Sigmoid colon (tissue), 7 donors: ENCODE measurements around the gene ALDH1L2. TPM values are rescaled to one million over a fixed set of nuclear protein-coding genes. Genes with fewer than 3 reads are reported as not detected.
A peak's percentile ranks its signal among the peaks of the same experiment; 100 is the strongest.

Experiments
- DNase-seq: peaks from one replicate; pipeline ENCODE4 v3.0.0-alpha.2; 2019
- H3K27ac ChIP-seq, 4 donors: fragments of 200-600 bp; sonication (generic); one replicate each; pipeline ENCODE4 v1.5.1; 2016 to 2019; ENCODE audit warnings: mild to moderate bottlenecking in 1 of 4
- H3K27me3 ChIP-seq, 3 donors: fragments of 200-600 bp; sonication (generic); one replicate each; pipeline ENCODE4 v1.5.1; 2019; ENCODE audit warnings: mild to moderate bottlenecking in 1 of 3
- H3K36me3 ChIP-seq, 4 donors: fragments of 200-600 bp; sonication (generic); one replicate each; pipeline ENCODE4 v1.5.1; 2016 to 2019
- H3K4me1 ChIP-seq, 4 donors: fragments of 200-600 bp; sonication (generic); one replicate each; pipeline ENCODE4 v1.5.1; 2017 to 2019
- H3K4me3 ChIP-seq, 4 donors: fragments of 200-600 bp; sonication (generic); one replicate each; pipeline ENCODE4 v1.5.1; 2017 to 2019; ENCODE audit warnings: mild to moderate bottlenecking in 2 of 4, moderate library complexity in 1 of 4
- H3K9me3 ChIP-seq, 4 donors: fragments of 200-600 bp in 3 of 4; sonication (generic) in 3 of 4; one replicate each; pipeline versions ENCODE4 v1.5.1 to v1.6.1; 2013 to 2019
- EP300 ChIP-seq, 4 donors: sonication (generic); formaldehyde crosslinking; IDR thresholded peaks; one replicate each; pipeline ENCODE4 v1.6.1; 2017; ENCODE audit warnings: antibody characterized with exemption in 4 of 4
- POLR2A ChIP-seq, 2 donors: fragments of 450-650 bp; IDR thresholded peaks; one replicate each; pipeline ENCODE4 v1.6.1; 2016; ENCODE audit warnings: antibody characterized with exemption in 2 of 2, mild to moderate bottlenecking in 2 of 2, moderate library complexity in 2 of 2
- POLR2AphosphoS5 ChIP-seq, 4 donors: sonication (generic); formaldehyde crosslinking; IDR thresholded peaks; one replicate each; pipeline ENCODE4 v1.6.1; 2017; ENCODE audit warnings: antibody characterized with exemption in 4 of 4
- WGBS, 2 donors: extraction: QIAGEN DNeasy Blood & Tissue Kit; methylation state at CpG; one replicate each; pipeline ENCODE4 v1.1.7; 2013; 5-methylcytosine and 5-hydroxymethylcytosine counted together
- intact Hi-C: fragments of 100-400 bp; cut with DNase I; formaldehyde crosslinking; loops from one replicate; pipeline ENCODE4 v1.15.1; 2023
- polyA plus RNA-seq, 3 donors: library from polyadenylated mRNA; stranded (reverse); fragments of 200-250 nt; gene quantifications; one replicate each; pipeline ENCODE4 v1.2.3, GENCODE V29; 2013
- total RNA-seq, 4 donors: library from RNA; depleted of rRNA; stranded (reverse); fragments of >200 nt; gene quantifications; one replicate each; pipeline ENCODE4 v1.1.0, GENCODE V29; 2016
- TF ChIP-seq, protein P1 (sequence below), 4 experiments: fragments of 450-650 bp in 3 of 4; fragments of 200-600 bp in 1 of 4; IDR thresholded peaks; one replicate each; pipeline ENCODE4 v1.5.1; 2016 to 2019; ENCODE audit warnings: antibody characterized with exemption in 4 of 4, mild to moderate bottlenecking in 3 of 4, moderate library complexity in 2 of 4
- donor health status: healthy with polysubstance abuse.
- donor health status: Bipolar disorder and iron deficiency.
- donor health status: healthy.

ALDH1L2 gene
- total and polyA plus RNA-seq, 7 donors: 0.23 to 13.0 (median 3.1) TPM

DNA sequence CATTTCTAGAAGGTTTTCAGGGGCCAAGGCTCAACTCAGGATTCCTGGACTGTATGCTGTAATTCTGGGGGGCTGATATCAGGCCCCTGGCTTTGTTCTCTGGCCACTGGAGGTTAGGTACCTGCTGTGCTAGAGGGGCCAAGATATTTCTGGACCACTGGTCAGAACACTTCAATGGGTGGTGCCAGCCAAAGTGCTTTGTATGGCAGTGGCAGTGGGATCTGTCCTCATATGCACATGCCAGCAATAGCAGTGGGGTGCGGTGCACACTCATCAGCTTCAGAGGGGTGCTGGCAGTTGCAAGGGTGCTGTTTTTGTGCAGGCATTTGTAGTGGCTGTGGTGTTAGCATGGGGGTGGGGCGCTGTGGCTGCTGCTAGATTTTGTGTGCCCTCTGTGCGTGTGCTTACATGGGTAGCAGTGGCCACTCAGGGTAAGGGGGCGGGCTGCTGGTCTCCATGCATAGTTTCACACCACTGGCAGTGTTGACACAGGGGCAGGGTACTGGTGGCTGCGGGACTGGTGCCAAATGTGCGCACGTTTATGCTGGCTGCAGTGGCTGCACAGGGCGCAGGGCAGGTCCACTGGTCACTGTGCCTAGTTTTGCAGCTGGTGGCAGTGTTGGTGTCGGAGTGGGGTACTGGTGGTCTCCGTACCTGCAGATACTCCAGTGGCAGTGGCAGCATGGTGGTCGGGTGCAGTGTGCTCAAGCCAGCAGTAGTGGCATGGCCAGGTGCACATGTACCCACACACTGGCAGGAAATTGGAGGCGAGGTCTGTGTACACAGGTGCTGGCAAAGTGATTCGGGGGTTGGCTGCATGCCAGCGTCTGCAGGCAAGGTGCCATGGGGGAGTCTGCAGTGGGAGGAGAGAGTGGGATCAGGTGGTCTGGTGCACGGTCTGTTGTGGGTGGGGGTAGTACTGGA is 85.6 kb downstream of the ALDH1L2 start:
- Histone ChIP-seq H3K27me3 (no peaks in the 10 kb centered on the region), H3K4me1 (no peaks in the 10 kb centered on the region), H3K4me3 (no peak overlapping the region), H3K27ac (no peak overlapping the region), H3K36me3 (peaks cover 8 to 82% (median 23%) of the 10 kb centered on the region in 4 donors), H3K9me3 (no peaks in the 10 kb centered on the region)
- 26 to 67% methylated on average over 15 of the region's 15 CpGs for WGBS, 2 donors
- TF ChIP-seq POLR2A (IDR thresholded peaks at IDR 0.05) (no peak), EP300 (IDR thresholded peaks at IDR 0.05) (no peak), POLR2AphosphoS5 (IDR thresholded peaks at IDR 0.05) (no peak)
- TF ChIP-seq, protein P1, sequence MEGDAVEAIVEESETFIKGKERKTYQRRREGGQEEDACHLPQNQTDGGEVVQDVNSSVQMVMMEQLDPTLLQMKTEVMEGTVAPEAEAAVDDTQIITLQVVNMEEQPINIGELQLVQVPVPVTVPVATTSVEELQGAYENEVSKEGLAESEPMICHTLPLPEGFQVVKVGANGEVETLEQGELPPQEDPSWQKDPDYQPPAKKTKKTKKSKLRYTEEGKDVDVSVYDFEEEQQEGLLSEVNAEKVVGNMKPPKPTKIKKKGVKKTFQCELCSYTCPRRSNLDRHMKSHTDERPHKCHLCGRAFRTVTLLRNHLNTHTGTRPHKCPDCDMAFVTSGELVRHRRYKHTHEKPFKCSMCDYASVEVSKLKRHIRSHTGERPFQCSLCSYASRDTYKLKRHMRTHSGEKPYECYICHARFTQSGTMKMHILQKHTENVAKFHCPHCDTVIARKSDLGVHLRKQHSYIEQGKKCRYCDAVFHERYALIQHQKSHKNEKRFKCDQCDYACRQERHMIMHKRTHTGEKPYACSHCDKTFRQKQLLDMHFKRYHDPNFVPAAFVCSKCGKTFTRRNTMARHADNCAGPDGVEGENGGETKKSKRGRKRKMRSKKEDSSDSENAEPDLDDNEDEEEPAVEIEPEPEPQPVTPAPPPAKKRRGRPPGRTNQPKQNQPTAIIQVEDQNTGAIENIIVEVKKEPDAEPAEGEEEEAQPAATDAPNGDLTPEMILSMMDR (IDR thresholded peaks at IDR 0.05): no peak
- intact Hi-C loops: no loop called here
- DNase-seq: peak; percentile 60

DNA sequence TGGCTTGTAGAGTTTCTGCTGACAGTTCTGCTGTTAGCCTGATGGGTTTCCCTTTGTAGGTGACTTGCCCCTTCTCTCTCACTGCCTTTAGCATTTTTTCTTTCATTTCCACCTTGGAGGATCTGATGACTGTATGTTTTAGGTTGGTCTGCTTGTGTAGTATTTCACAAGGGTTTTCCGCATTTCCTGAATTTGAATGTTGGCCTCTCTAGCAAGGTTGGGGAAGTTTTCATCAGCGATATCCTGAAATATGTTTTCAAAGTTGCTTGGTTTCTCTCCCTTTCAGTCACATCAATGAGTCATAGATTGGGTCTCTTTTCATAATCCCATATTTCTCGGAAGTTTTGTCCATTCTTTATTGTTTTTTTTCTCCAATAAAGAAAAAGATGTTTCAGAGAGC is 86.7 kb downstream of the ALDH1L2 start:
- intact Hi-C loops: no loop called here
- Histone ChIP-seq H3K9me3 (no peaks in the 10 kb centered on the region), H3K27ac (no peak overlapping the region), H3K4me3 (no peak overlapping the region), H3K36me3 (peaks cover 8 to 82% (median 29%) of the 10 kb centered on the region in 4 donors), H3K4me1 (no peaks in the 10 kb centered on the region), H3K27me3 (no peaks in the 10 kb centered on the region)
- no peak for DNase-seq
- whole genome bisulfite sequencing, 2 donors: 88 to 95% methylated on average over 3 of the region's 3 CpGs
- no peak for TF ChIP-seq POLR2A (IDR thresholded peaks at IDR 0.05)
- no peak for TF ChIP-seq POLR2AphosphoS5 (IDR thresholded peaks at IDR 0.05)
- no peak for TF ChIP-seq EP300 (IDR thresholded peaks at IDR 0.05)
- TF ChIP-seq, protein P1 (IDR thresholded peaks at IDR 0.05): no peak

DNA sequence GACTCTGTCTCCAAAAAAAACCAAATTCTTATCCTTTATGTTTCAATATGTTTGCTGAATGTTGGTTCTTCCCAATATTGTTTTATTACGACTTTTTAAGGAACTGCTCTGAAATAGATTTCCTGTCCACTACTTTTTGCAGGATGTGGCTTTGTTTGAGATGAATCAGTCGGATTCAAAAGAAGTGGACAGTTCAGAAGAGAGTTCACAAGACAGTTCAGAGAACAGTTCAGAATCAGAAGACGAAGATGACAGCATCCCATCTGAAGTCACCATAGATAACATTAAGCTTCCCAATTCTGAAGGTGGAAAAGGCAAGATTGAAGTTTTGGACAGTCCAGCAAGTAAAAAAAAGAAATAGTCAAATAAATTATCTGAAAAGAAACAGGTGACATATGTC is 89.9 kb downstream of the ALDH1L2 start:
- Histone ChIP-seq H3K27me3 (no peaks in the 10 kb centered on the region), H3K36me3 (peaks cover 8 to 88% (median 35%) of the 10 kb centered on the region in 4 donors), H3K27ac (no peak overlapping the region), H3K9me3 (no peaks in the 10 kb centered on the region), H3K4me3 (no peak overlapping the region), H3K4me1 (no peaks in the 10 kb centered on the region)
- 85 to 91% methylated on average over 3 of the region's 3 CpGs for WGBS, 2 donors
- no peak for DNase-seq
- TF ChIP-seq, protein P1 (IDR thresholded peaks at IDR 0.05): no peak
- no peak for TF ChIP-seq EP300 (IDR thresholded peaks at IDR 0.05)
- no peak for TF ChIP-seq POLR2AphosphoS5 (IDR thresholded peaks at IDR 0.05)
- TF ChIP-seq POLR2A (IDR thresholded peaks at IDR 0.05): no peak
- intact Hi-C loops: no loop called here

DNA sequence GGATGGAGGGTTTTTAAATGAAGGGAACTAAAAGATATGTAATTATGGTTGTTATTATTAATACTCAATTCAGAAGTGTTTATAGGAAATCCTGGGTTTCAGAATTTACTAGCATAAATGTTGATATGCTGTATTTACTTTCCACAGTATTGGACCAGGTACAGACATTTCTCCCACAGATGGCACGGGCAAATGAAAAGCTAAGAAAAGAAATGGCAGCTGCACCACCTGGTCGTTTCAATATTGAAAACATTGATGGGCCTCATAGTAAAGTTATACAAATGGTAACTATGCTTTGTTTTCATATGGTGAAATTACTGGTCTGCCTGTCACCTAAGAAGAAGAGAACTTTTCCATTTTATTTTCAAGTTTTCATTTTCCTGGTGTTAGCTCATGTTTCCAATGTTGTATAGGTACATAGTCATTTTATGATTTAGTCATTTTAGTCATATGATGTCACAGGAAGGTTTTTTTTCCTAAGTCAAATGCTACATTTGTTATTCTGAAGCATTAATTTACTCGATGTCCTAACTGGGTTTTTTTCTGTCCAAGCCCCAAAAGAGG is 92.6 kb downstream of the ALDH1L2 start:
- TF ChIP-seq, protein P1 (IDR thresholded peaks at IDR 0.05): no peak
- TF ChIP-seq POLR2AphosphoS5 (IDR thresholded peaks at IDR 0.05): no peak
- TF ChIP-seq EP300 (IDR thresholded peaks at IDR 0.05): no peak
- no peak for TF ChIP-seq POLR2A (IDR thresholded peaks at IDR 0.05)
- intact Hi-C loops: no loop called here
- no peak overlapping the region for H3K27ac ChIP-seq
- H3K36me3 ChIP-seq: peaks cover 0 to 75% (median 28%) of the 10 kb centered on the region in 4 donors
- no peak overlapping the region for H3K4me3 ChIP-seq
- peaks cover 0 to 13% (median 12%) of the 10 kb centered on the region in 4 donors for H3K4me1 ChIP-seq
- no peak for DNase-seq
- WGBS, 2 donors: 64 to 68% methylated on average over 3 of the region's 3 CpGs
- H3K9me3 ChIP-seq: no peaks in the 10 kb centered on the region
- no peaks in the 10 kb centered on the region for H3K27me3 ChIP-seq
